CD4-positive, alpha-beta T cell treated with Interleukin-15 for 1 hour (primary cell): ENCODE results near the gene CDK13.

Experiments used
- DNase-seq: peaks from one replicate; pipeline ENCODE4 v3.0.0-alpha.2; 2020

The CDK13 gene

DNA sequence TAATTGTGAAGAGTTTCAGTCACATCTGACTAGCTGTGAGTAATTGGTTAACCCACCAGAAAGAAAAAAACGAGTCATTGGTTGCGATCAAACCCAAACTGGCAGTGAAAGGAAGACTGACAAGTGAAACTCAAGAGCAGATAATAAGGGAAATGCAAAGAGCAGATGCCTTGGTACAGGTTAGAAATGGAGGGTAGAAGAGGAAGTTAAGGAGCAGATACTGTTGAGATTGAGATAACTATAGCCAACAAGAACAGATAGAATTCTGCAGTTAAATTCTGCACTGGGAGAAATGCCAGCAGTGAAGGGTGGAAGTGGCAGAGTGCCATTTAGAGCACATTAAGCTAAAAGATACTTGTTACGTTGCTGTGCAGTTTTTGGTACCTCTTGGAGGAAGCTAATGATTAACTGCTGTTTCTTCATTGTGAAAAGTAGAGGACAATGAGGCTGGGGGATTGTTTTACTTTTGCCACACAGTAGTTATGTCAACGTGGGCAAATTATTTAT lies 65.8 kb downstream of the CDK13 start:
- DNase-seq, result no peak

DNA sequence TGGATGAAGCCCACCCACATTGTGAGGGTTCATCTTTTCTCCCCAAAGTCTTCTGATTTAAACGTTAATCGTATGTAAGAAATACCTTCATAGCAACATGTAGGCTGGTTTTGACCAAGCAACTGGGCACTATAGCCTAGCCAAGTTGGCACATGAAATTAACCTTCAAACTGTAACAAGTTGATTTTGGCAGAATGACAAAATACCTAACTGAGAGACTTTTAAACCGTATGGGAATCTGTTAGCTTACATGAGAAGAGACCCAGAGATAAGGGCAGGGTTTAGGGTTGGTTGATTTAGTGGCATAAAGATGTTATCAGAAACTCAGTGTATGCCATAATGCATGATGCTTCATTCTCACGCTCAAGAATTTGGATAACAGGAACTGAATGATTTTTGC lies 69.5 kb downstream of the CDK13 start:
- no peak for DNase-seq

DNA sequence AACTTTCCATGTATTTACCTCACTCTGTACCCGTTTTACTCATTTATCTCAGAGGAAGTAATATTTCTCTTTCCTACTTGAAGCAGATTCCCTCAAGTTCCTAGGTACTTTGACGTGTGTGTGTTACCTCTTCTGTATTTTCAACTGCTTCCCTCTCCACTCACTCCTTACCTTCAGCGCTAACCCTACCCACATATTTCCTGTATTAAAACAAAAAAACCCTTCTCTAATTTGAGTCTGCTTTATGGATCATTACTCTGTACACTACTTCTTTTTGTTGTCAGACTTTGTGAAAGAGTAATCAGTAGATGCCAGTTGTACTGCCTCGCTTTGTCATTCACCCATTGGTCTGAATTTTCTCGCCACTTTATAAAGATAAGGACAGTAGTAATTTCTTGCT lies 74.0 kb downstream of the CDK13 start:
- DNase-seq, result no peak

DNA sequence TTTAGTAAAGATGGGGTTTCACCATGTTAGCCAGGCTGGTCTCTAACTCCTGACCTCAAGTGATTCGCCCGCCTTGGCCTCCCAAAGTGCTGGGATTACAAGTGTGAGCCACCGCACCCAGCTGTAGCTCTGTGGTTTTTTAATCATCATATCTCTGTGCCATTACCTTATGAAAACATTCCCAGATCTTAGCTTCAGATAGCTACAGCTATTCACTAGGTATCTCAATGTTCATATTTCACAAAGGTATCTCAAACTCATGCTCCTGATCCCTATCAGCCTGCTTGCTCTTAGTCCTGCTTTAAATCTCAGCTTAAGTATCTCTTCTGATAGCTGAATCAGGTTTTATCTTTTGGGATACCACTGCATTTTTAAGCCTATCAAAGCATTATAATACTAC lies 74.8 kb downstream of the CDK13 start:
- no peak for DNase-seq

DNA sequence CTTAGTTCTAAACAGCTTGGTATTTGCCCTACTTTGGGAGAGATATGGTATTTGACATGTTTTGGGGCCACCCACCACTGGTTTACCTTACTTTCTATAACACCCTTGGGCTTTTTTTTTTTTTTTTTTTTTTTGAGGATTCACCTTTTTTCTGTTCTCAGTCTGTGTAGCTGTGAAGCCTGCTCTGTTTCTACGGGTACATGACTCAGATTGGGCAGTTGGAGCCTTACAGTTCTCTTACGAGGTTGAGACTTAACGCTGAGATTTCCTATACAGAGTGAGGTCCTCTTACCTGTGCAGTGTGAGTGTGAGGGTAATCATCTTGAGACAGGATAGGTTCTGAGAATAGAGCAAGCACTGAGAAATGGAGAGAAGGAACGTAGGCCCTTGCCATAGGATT lies 77.5 kb downstream of the CDK13 start:
- DNase-seq, result no peak

DNA sequence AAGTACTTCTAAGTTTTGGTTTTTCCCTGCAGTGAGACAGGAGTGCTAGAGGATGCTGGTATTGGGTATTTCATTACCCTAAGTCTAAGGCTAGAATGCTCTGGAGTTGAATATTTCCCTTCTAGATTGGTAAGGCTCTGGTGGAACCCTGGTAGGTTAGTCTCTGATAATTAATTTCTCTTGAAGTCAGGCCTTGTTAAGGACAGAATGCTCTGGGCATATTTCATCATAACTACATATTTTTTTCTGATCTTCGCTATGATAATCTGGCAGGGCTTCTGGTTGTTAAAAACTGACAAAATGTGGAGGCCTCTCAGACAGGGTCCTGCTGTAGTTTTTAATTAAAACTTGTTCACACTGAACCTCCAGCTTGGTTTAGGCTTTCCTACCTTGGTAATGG lies 83.8 kb downstream of the CDK13 start:
- no peak for DNase-seq

DNA sequence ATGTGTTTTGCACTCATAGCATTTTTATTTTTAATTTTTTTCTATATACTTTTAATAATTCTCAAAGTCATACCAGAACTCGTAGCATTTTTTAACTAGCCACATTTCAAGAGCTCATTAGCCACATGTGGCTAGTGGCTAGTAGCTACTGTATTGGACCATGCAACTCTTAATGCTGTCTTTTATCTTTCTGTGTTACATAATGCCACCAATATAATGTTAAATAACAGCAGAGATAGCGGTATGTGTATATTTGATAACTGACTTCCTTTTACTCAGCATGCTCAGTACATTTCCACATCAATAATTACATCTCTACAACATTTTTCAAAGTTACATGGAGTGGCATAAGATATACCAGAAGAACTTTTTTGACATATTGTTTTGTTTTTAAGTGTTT lies 91.4 kb downstream of the CDK13 start:
- no peak for DNase-seq

DNA sequence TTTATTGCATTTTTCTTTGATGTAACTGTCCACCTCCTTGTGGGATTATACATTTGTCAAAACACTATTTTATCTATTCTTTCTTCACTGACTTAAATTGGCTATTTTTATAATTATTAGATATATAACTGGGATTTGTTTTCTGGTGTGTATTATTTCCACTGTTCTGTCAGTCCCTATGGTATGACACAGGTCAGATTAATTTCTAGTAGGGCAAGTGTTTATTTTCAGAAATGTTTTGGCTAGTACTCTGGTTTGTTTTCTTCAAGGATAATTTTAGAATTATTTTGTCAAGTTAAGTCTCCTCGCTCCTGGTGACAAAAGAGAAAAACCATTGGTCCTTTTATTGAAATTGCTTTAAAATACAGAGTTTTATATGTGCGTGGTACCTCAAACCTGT lies 93.1 kb downstream of the CDK13 start:
- DNase-seq, result no peak

DNA sequence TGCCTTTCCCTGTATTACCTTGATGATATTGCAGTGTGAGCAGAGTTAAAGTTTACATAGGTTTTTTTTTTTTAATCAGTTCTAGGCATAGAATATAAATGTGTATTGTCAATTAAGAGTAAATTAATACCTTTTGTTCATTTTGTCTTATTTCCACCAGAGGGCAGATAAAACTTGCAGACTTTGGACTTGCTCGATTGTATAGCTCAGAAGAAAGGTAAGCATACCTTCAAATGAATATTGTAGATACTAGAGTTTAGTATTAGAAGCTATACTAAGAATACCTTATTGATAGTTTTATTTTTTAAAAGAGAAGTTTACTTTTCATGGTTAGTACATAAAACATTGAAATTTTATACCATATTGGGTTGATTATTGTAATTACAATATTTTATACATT lies 97.6 kb downstream of the CDK13 start:
- DNase-seq, result no peak

DNA sequence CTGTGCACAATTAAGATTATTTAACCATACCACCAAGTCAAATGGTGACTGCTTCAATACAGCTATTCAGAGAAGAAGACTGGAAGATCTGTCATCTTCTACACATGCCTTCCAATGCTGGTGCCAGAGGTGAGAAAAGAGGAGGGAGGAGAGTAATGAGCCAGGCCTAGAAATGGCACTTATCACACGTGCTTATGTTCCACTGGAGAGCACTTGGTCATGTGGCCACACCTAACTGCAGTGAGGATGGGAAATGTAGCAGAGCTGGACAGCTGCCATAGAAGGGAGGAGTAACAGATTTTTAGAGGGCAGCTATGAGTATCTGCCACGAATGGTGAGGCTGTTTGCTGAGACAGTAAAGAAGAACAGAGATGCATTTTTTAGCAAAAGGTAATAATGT lies 107.2 kb downstream of the CDK13 start:
- no peak for DNase-seq

DNA sequence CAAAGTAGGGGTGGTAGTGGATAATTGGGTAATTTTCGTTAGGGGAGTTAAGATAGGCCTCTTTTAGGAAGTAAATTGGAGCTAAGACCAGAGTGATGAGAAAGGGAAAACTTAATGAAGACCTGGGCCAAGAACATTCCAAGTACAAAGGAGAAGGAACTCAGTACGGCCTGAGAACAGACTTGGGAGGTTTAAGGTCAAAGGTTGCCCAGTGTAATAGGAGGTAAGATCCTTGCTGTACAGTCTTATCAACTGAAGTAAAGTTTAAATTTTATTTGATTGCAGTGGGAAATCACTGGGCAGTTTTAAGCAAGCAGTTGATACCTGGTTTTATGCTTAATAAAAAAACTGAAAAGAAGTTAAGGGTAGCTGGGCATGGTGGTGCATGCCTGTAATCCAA lies 108.0 kb downstream of the CDK13 start:
- no peak for DNase-seq

DNA sequence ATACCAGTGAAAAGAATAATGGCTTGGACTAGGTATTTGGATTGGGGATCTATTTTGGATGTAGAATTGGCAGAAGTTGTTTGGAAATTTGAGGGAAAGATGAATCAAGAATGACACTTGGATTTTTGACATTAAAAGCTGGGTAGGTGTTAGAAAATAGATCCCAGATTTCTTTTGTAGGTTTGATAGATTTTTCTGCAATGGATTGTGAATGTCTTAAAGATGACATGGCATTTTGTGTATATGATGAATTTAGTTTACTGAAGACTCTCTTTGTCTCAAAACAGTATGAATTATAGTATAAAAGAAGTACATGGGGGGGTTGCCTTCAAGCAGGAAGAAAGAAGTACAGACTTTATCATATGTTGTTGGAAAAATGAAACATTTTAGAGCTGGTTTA lies 108.6 kb downstream of the CDK13 start:
- DNase-seq, result no peak

DNA sequence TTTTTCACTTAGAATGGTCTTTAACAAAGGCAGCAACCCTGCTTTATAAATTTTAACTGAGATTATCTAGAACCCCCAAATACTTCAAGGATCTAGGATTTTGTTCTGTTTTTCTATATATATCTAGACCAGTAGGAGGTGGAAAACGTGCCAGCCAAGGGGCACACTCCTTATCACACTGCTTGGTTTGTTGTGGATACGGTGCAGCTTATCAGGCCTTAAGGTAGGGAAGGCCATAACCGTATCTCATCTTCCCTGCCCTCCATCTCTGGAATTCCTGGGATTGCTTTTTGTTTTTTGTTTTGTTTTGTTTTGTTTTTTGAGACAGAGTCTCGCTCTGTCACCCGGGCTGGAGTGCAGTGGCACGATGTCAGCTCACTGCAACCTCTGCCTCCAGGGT lies 109.0 kb downstream of the CDK13 start:
- DNase-seq, result no peak

DNA sequence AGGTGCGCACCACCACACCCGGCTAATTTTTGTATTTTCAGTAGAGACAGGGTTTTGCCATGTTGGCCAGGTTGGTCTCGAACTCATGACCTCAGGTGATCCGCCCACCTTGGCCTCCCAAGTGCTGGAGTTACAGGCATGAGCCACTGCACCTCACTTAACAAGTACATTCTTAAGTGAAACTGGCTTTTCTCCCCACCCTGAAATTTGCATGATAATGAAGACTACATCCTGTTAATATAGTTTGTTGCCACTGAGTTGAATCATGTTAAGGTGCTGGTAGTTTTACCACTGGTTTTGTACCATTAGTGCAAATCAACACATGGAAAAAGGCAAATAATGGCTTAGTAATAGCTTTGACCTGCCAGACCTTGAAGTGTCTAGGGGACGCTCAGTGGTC lies 122.2 kb downstream of the CDK13 start:
- no peak for DNase-seq

DNA sequence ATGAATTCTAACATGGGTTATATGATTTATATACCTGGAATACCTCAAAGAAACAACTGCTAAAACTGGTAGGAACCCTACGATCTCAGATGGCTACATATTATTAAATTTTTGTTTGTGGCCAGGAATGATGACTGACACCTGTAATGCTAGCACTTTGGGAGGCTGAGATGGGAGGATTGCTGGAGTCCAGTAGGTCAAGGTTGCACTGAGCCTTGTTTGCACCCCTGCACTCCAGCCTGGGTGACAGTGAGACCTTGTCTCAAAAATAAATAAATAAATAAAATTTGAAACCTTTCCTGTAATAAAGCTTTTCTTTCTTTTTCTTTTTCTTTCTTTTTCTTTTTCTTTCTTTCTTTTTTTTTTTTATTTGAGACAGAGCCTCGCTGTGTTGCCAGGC lies 123.2 kb downstream of the CDK13 start:
- DNase-seq, result no peak

DNA sequence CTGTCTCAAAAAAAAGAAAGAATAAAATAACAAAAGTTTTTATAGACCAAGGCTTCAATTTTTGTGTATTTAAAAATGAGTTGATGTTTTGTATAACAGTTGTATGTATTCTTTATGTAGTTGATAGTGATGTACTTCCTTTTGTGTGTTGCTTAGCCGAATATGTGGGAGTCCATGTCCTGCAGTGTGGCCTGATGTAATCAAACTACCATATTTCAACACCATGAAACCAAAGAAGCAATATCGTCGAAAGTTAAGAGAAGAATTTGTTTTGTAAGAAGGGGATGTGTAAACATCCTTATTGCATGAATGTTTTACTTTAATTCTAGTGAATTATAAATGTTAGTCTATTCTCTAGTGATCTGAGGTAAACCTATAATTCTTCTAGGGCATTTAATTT lies 127.8 kb downstream of the CDK13 start:
- DNase-seq, result no peak

DNA sequence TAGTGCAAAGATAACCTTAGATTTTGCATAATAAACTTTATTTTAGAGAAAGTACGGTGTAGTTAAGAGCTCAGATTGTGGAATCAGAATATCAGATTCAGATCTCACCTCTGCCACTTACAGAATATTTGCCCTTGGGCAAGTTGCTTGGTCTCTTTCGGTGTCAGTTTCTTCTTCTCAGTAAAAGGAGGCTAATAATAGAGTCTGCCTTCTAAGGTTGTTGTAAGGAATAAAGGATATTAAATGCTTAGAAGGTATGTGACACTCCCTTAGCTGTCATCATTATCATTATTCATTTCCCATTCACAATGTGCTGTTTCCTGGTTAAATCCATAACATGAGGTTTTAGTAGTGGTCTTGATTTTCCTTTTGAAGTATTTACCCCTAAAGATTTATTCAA lies 142.1 kb downstream of the CDK13 start:
- no peak for DNase-seq

DNA sequence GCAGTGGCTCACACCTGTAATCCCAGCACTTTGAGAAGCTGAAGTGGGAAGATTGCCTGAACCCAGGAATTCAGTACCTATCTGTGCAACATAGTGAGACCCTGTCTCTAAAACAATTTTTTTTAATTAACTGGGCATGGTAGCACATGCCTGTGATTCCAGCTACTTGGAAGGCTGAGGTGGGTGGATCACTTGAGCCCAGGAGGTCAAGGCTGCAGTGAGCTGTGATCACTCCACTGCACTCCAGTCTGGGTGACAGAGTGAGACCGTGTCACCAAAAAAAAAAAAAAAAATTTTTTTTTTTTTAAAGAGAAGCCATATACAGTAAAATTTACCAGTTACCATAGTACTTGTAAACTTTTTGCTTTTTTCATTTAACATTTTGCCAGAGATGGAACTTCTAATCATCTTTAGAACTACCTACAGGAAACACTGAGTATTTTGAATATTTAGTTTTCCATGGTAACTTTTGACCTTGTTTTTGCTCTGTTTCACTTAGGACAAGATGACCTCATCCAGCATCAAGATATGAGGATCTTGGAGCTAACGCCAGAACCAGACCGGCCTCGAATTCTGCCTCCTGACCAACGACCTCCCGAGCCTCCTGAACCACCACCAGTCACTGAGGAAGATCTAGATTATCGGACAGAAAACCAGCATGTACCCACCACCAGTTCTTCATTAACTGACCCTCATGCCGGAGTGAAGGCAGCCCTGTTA lies 143.7 kb downstream of the CDK13 start:
- no peak for DNase-seq

DNA sequence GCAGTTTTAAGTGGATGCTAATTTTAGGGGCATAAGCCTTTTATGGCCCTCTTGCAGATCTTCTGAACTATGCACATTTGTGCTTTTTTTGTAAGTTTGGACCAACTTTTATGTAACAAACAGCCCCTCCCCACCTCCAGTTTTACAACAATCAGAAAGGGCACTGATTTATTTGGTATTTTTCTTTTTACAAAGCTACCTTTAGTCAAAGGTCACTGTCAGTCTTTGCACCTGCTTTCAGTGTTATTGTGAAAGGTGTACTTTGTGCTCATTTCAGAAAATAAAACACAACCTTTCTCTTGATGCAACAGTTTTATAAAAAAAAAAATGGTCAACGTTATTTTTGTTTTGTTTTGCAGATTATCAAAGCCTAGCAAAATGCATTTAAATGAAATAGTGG lies 145.2 kb downstream of the CDK13 start:
- DNase-seq, result no peak

DNA sequence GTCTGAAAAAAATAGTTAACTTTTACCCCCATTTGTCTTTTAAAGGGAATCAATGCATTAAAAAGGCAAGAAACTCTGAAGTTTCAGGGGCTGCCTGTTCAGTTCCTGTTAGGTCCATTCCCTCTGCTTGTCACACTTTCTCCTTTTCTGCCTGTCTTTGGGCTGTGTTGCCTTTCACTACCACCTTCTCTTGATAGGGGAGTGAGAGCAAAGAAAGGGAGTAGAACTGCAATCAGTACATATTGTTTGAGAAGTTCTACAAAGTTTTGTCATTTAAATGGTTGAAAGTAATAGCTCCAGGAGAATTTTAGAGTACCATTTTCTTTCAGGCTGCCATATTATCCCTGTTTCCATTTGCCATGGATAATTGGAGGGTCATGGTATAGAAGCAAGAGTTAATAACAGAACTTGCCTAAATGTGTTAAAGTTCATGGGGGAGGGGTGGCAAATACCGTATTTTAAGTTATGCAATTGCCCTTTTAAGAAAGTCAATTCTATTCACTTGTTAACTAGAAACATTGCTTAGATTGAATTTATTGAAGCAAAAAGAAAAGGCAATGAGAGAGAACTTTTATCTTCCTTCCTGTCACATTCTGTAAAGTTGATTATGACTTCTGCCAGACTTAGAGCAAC lies 145.8 kb downstream of the CDK13 start:
- DNase-seq, result no peak

DNA sequence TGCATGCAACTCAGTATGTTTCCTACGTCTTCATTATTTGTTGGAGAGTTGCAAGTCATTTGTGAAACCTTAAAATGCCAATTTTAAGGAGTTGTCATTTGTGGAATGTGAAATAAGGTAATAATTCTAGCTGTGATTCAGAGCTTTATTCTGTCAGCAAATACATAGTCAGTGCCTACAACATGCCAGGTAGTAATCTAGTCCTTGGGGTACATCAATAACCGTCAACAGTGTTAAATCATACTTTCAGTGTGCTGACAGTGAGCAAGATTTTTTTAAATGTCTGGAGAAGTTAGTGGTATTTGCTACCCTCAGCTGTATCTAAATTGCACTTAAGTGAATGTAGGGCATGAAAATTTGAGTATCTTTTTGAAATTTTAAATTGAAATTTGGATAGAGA lies 147.7 kb downstream of the CDK13 start:
- no peak for DNase-seq

DNA sequence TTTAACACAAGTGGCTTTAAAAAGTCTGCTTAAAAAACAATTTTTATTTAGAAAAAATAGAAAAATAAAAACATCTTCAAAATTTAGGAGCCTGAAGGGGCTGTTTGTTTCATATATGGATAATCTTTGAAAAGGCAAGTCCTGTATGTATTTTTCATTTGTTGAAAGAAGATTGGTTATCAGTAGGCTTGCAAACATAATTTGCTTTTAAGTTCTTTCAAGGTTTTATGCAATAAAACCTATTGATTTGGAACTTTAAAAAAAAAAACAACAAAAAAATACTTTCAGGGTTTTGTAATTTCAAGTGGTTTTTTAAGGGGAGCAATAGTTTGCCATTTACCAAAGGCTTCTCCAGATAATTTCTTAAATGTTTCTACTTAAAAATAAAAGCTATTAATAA lies 148.8 kb downstream of the CDK13 start:
- no peak for DNase-seq

DNA sequence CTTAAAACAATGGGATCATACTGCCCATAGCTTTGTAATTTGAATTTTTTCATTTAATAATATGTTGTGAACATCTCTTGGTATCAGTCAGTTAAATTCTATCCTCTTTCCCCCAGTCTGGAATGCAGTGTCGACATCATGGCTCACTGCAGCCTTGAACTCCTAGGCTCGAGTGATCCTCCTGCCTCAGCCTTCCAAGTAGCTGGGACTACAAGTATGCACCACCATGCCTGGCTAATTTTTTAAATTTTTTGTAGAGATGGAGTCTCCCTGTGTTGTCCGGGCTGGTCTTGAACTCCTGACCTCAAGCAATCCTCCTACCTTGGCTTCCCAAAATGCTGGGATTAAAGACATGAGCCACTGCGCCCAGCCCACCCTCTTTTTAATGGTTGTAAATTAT lies 149.8 kb downstream of the CDK13 start:
- no peak for DNase-seq

DNA sequence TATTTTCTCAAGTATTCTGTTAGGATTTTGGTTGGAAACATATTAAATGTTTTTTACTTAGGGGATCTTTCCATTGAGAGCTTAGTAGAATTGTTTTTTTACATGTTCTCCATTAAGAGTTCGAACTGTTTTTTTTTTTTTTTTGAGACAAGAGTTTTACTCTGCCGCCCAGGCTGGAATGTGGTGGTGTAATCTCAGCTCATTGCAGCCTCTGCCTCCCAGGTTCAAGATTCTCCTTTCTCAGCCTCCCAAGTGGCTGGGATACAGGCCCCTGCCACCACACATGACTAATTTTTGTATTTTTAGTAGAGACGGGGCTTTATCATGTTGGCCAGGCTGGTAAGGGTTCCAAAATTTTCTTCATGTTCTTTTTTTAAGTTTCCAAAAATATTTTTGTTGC lies 151.1 kb downstream of the CDK13 start:
- no peak for DNase-seq

DNA sequence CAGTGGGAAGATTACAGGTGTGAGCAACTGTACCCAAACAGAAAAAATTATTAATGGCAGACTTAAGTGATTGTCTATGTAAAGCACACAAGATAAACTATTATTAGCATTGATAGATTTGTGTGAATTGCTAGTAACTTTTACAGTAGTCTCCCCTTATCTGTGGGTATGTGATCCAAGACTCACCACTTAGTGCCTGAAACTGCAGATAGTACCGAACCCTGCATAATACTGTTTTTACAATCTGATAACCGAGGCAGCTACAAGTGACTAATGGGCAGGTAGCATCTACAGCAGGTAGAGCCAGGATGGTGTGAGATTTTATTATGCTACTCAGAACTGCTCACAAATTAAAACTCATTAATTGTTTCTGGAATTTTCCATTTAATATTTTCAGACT lies 152.8 kb downstream of the CDK13 start:
- DNase-seq, result no peak
